Rectal smooth muscle tissue (tissue), 1 donor: ENCODE data around the gene NGB.

ENCODE experiments used
- H3K27ac ChIP-seq: one replicate; pipeline ENCODE4 v1.7.0; 2013; ENCODE audit warnings: low read depth, low read length, inconsistent platforms
- H3K27me3 ChIP-seq: one replicate; pipeline ENCODE4 v1.7.0; 2013; ENCODE audit warnings: low read length; ENCODE audit not compliant: control insufficient read depth, insufficient read depth
- H3K36me3 ChIP-seq: one replicate; pipeline ENCODE4 v1.7.0; 2013; ENCODE audit warnings: low read length; ENCODE audit not compliant: control insufficient read depth, insufficient read depth
- H3K4me1 ChIP-seq: one replicate; pipeline ENCODE4 v1.7.0; 2013; ENCODE audit warnings: low read length; ENCODE audit not compliant: control insufficient read depth, insufficient read depth
- H3K4me3 ChIP-seq: one replicate; pipeline ENCODE4 v1.7.0; 2013; ENCODE audit warnings: low read length
- H3K9ac ChIP-seq: one replicate; pipeline ENCODE4 v1.7.0; 2013; ENCODE audit warnings: low read length

NGB gene

GRCh38 chr14:77217551-77217950 is 53.5 kb downstream of the NGB start:
- H3K36me3 ChIP-seq, result no peaks in the 10 kb centered on the region
- no peak overlapping the region for H3K9ac ChIP-seq
- no peaks in the 10 kb centered on the region for H3K4me1 ChIP-seq
- H3K27me3 ChIP-seq, result no peaks in the 10 kb centered on the region
- H3K4me3 ChIP-seq, result no peak overlapping the region
- no peak overlapping the region for H3K27ac ChIP-seq
